ENCODE measurements around the gene BRIX1. TPM values are rescaled to one million over a fixed set of nuclear protein-coding genes. Genes with fewer than 3 reads are reported as not detected.

BRIX1 gene
- total and polyA plus RNA-seq, 2 of the 13 experiments (the other 11 are each of a cell fraction or from before 2014, with no cell fraction given) = 23.6 to 78.4 TPM

- H3K27me3 ChIP-seq (ENCODE audit: control insufficient read depth in 1 of 2, insufficient read depth in 2 of 2, low read length in 2 of 2) = no peaks in the 10 kb centered on the region
- POLR2A ChIA-PET = no interaction called here
- no peaks in the 10 kb centered on the region for H3K36me3 ChIP-seq (replicated peaks in 1 of 2; ENCODE audit: control insufficient read depth in 1 of 2, insufficient read depth in 2 of 2, low read length in 2 of 2)
- CTCF ChIA-PET (ENCODE audit: low intra/inter-chr PET ratio, low total read pairs) = no interaction called here
- WGBS (ENCODE audit: low lambda C conversion rate) = no CpG with 5 or more reads among the region's 1 CpG
- H2AFZ ChIP-seq (ENCODE audit: low read length) = no peak overlapping the region
- DNase-seq (ENCODE audit: low spot score) = peak; percentile 68
- H3K9ac ChIP-seq (ENCODE audit: insufficient read depth, low read depth, low read length) = no peak overlapping the region
- H3K4me1 ChIP-seq (ENCODE audit: insufficient read depth, low read length) = peaks cover 58% of the 10 kb centered on the region
- H3K9me3 ChIP-seq (ENCODE audit: low read length) = no peaks in the 10 kb centered on the region
- H3K4me2 ChIP-seq (ENCODE audit: low read depth, low read length) = peak overlapping the region; percentile 44
- in situ Hi-C loops (cut with HindIII; ENCODE audit: extremely low pct_ligation_motif_present, low pct_unique_long_range_greater_than_20kb) (no loop called here), intact Hi-C loops (cut with micrococcal nuclease; ENCODE audit: unreplicated experiment) (loop anchor here (2.0 kb wide), 1 partner anchor 15 kb away; no protein-coding TSS in a partner anchor)
- H4K20me1 ChIP-seq (ENCODE audit: insufficient read depth, low read length) = no peaks in the 10 kb centered on the region
- no TSS peak for BruUV-seq (replicated peaks)
- FAIRE-seq = peak; percentile 77
- peak; percentile 97 for ATAC-seq
- H3K79me2 ChIP-seq (ENCODE audit: insufficient read depth, low read length) = no peaks in the 10 kb centered on the region
- no peak overlapping the region for H3K27ac ChIP-seq (ENCODE audit: extremely low read length, insufficient read depth, low read length)
- H3K4me3 ChIP-seq (replicated peaks in 1 of 3; ENCODE audit: insufficient read depth in 1 of 3, low read depth in 2 of 3, low read length in 3 of 3) = no peak overlapping the region
- TF ChIP-seq ZNF317 (CRISPR knock-in tag; IDR thresholded peaks at IDR 0.05) (no peak), ZNF180 (CRISPR knock-in tag; IDR thresholded peaks at IDR 0.05; ENCODE audit: borderline replicate concordance, low read depth) (no peak), ZNF484 (CRISPR knock-in tag; IDR thresholded peaks at IDR 0.05; ENCODE audit: borderline replicate concordance, low read depth) (no peak), NR0B2 (CRISPR knock-in tag; IDR thresholded peaks at IDR 0.05) (no peak), ZSCAN12 (CRISPR knock-in tag; IDR thresholded peaks at IDR 0.05) (no peak), ZNF136 (CRISPR knock-in tag; IDR thresholded peaks at IDR 0.05; ENCODE audit: low read depth) (no peak), ZNF12 (CRISPR knock-in tag; IDR thresholded peaks at IDR 0.05) (0 out of 2 replicates have a peak, but pooled peaks have one; percentile 27), EP300 (IDR thresholded peaks at IDR 0.05; ENCODE audit: low read depth in 2 of 2, low read length in 2 of 2) (peak in 1 of 2 experiments; percentile 79; a peak in 2 of 4 replicates), EP300 (CRISPR knock-in tag; IDR thresholded peaks at IDR 0.05; ENCODE audit: borderline replicate concordance) (no peak; the same call in 1 of the 2 replicates), CREBL2 (CRISPR knock-in tag; IDR thresholded peaks at IDR 0.05; ENCODE audit: borderline replicate concordance) (no peak), ZNF547 (CRISPR knock-in tag; IDR thresholded peaks at IDR 0.05) (no peak), ATF4 (CRISPR knock-in tag; IDR thresholded peaks at IDR 0.05) (no peak), KDM6A (CRISPR knock-in tag; IDR thresholded peaks at IDR 0.05; ENCODE audit: low read depth) (peak; percentile 81), CHD4 (IDR thresholded peaks at IDR 0.05; ENCODE audit: borderline replicate concordance, low read length) (no peak), ZFX (CRISPR knock-in tag; IDR thresholded peaks at IDR 0.05; ENCODE audit: low read depth) (peak; percentile 22; the same call in 1 of the 2 replicates), TEF (CRISPR knock-in tag; IDR thresholded peaks at IDR 0.05) (no peak), ARID4A (CRISPR knock-in tag; IDR thresholded peaks at IDR 0.05; ENCODE audit: borderline replicate concordance) (no peak), NCOA1 (CRISPR knock-in tag; IDR thresholded peaks at IDR 0.05) (no peak), MZF1 (CRISPR knock-in tag; IDR thresholded peaks at IDR 0.05; ENCODE audit: borderline replicate concordance) (no peak)
Measured at GRCh38 chr5:34889394-34889793, 26.1 kb upstream of the BRIX1 start.

Data from HepG2 (cell line).